AG04450 (cell line): ENCODE results near the gene UNC79. TPM values are rescaled to one million over a fixed set of nuclear protein-coding genes. Genes with fewer than 3 reads are reported as not detected.
A peak's percentile ranks its signal among the peaks of the same experiment; 100 is the strongest.

Experiments
- CTCF ChIA-PET: fragments of 300-600, 350-600 bp; formaldehyde crosslinking; extraction: SDS; loops from one replicate; lab custom pipeline; 2022; ENCODE audit warnings: antibody characterized with exemption, inconsistent platforms; lab: Charles Lee
- POLR2A ChIA-PET: fragments of 350-600 bp; formaldehyde crosslinking; extraction: SDS; loops from one replicate; lab custom pipeline; 2021; ENCODE audit warnings: antibody characterized with exemption, inconsistent platforms; lab: Yijun Ruan, JAX
- DNase-seq: peaks from one replicate; pipeline ENCODE4 v3.0.0-alpha.2; 2011; ENCODE audit warnings: low read depth, low spot score
- H3K27ac ChIP-seq: one replicate; pipeline ENCODE4 v1.5.1; 2012; ENCODE audit warnings: low read depth, low read length, control low read depth
- H3K27me3 ChIP-seq: one replicate; pipeline ENCODE4 v1.6.0; 2012; ENCODE audit warnings: low read length; ENCODE audit not compliant: control insufficient read depth, insufficient read depth
- H3K4me3 ChIP-seq: 2 replicates; pipeline ENCODE4 v1.5.1; 2011; ENCODE audit warnings: mild to moderate bottlenecking, low read depth, low read length, control low read depth
- H3K9me3 ChIP-seq: 2 replicates; pipeline ENCODE4 v1.5.1; 2012; ENCODE audit warnings: low read length; ENCODE audit not compliant: control insufficient read depth, insufficient read depth
- CTCF ChIP-seq: IDR thresholded peaks from 2 replicates; pipeline ENCODE4 v1.5.1; 2011; ENCODE audit warnings: low read depth, low read length, control low read depth, inconsistent platforms
- polyA plus RNA-seq: library from polyadenylated mRNA; depleted of rRNA; stranded (reverse); fragments of >200 nt; gene quantifications from 2 replicates; pipeline ENCODE4 v1.2.3, GENCODE V29; 2011

UNC79 gene
- polyA plus RNA-seq, 1 experiment = 0.02 TPM

GRCh38 chr14:93619176-93619793, 188.5 kb downstream of the UNC79 start:
- POLR2A ChIA-PET = no interaction called here
- CTCF ChIA-PET = interaction anchor here (0.6 to 2.5 kb wide), 4 partner anchors 34 to 502 kb away, joined by 3 to 16 read pairs (median 4); partner anchors contain the start of genes GON7 and UBR7

GRCh38 chr14:93628048-93628447, 197.3 kb downstream of the UNC79 start:
- ChIA-PET CTCF (no interaction called here), POLR2A (no interaction called here)
- TF ChIP-seq CTCF = no peak
- no peak for DNase-seq
- no peaks in the 10 kb centered on the region for H3K9me3 ChIP-seq
- no peak overlapping the region for H3K4me3 ChIP-seq
- H3K27ac ChIP-seq = no peak overlapping the region
- H3K27me3 ChIP-seq = no peaks in the 10 kb centered on the region

More at GRCh38 chr14:93619176-93619793, 188.5 kb downstream of the UNC79 start:
- DNase-seq = no peak
- Histone ChIP-seq H3K9me3 (no peaks in the 10 kb centered on the region), H3K27me3 (no peaks in the 10 kb centered on the region), H3K4me3 (no peak overlapping the region), H3K27ac (no peak overlapping the region)
- peak; percentile 60 for TF ChIP-seq CTCF

GRCh38 chr14:93629643-93630042, 198.9 kb downstream of the UNC79 start:
- CTCF ChIA-PET = no interaction called here
- TF ChIP-seq CTCF = no peak
- no peaks in the 10 kb centered on the region for H3K27me3 ChIP-seq
- no peaks in the 10 kb centered on the region for H3K9me3 ChIP-seq
- POLR2A ChIA-PET = no interaction called here
- H3K27ac ChIP-seq = no peak overlapping the region
- DNase-seq = no peak
- no peak overlapping the region for H3K4me3 ChIP-seq

- DNase-seq = no peak
- Histone ChIP-seq H3K27ac (no peak overlapping the region), H3K4me3 (no peak overlapping the region), H3K9me3 (no peaks in the 10 kb centered on the region), H3K27me3 (no peaks in the 10 kb centered on the region)
- TF ChIP-seq CTCF = no peak
- CTCF ChIA-PET = no interaction called here
- POLR2A ChIA-PET = no interaction called here
Measured at GRCh38 chr14:93638790-93639189, 208.1 kb downstream of the UNC79 start.

- DNase-seq = no peak
- no peak for TF ChIP-seq CTCF
- ChIA-PET POLR2A (no interaction called here), CTCF (no interaction called here)
- Histone ChIP-seq H3K4me3 (no peak overlapping the region), H3K27ac (no peak overlapping the region), H3K9me3 (no peaks in the 10 kb centered on the region), H3K27me3 (no peaks in the 10 kb centered on the region)
Measured at GRCh38 chr14:93643127-93643526, 212.4 kb downstream of the UNC79 start.
